Measurements from ENCODE around the gene UBTD2. TPM values are rescaled to one million over a fixed set of nuclear protein-coding genes. Genes with fewer than 3 reads are reported as not detected.
A peak's percentile ranks its signal among the peaks of the same experiment; 100 is the strongest.

UBTD2 gene
- total RNA-seq, 1 experiment from 2014 or later, result 42.6 TPM

DNA sequence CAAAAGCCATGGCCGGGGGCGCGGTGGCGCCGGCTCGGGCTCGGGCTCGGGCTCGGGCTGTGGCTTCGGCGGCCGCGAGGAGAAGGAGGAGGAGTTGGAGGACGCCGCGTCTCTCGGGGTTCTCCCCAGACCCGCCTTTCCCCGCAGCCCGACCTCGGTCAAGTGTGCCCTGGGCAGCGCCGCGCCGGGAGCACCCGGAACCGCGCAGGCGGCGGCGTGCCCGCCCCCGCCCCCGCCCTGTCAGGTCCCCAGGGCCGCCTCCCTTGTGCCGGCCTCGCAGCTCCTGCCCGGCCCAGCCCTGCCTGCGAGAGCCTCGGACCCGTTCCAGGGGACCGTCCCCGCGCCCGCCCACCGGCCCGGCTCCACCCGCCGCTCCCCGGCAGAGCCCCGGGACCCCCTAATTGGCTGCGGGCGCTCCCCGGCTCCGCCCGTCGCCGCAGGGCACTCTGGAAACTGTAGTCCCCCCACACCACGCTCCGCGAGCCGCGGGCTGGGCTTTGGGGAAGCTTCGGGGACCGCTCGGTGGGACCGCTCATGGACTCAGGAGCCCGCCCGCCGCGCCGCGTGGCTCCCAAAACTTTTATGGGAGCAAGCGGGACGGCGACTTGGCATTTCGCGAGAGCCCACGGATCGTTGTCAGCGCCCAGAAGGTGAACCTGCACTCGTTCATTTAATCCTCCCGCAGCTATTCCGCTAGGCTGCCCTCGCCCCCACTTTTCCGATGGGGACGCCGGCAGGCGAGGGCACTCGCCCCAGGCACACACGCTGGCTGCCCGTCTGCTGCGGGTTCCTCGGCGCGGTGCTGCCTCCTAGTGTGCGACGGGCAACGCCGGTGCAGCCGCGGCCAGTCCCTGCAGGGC lies 95.3 kb downstream of the UBTD2 start, which contains the start of gene STK10:
Gene STK10 (minus strand): TSS at position 192 of the 860 bp plus-strand sequence. CDS start 182 bp downstream, at position 10.
- Mint-ChIP-seq H3K4me1 (peaks cover 25 to 28% of the 10 kb centered on the region in 2 experiments), H3K27me3 (ENCODE audit: low read depth) (peaks cover 16% of the 10 kb centered on the region), H3K27ac (peak within 1 kb of the TSS in 1 of 3 experiments; percentile 18; a peak in 1 of 7 replicates), H3K36me3 (ENCODE audit: insufficient read depth in 1 of 3, low read depth in 3 of 3) (peaks cover 0 to 3% (median 0%) of the 10 kb centered on the region in 3 experiments; a peak in 2 of 7 replicates), H3K9me3 (no peaks in the 10 kb centered on the region), H3K4me3 (peak within 1 kb of the TSS; percentile 89 to 92)
- no peak within 1 kb of the TSS for H2BK120ac ChIP-seq (ENCODE audit: low read depth, low read length, poor library complexity, severe bottlenecking)
- H3K23ac ChIP-seq (ENCODE audit: insufficient read length, low read depth, low read length), result no peak within 1 kb of the TSS
- H4K5ac ChIP-seq (ENCODE audit: insufficient read length, low read depth, low read length), result no peak within 1 kb of the TSS
- H3K56ac ChIP-seq (ENCODE audit: insufficient read length, low read depth, low read length), result no peak within 1 kb of the TSS
- H3T11ph ChIP-seq (ENCODE audit: low read length), result no peak within 1 kb of the TSS
- DNase-seq, result peak; percentile 91
- peaks cover 18% of the 10 kb centered on the region for H3K23me2 ChIP-seq (ENCODE audit: insufficient read length, low read depth, low read length, poor library complexity, severe bottlenecking)
- no peak within 1 kb of the TSS for H2AK5ac ChIP-seq (ENCODE audit: insufficient read length, low read length)
- H4K20me1 ChIP-seq (ENCODE audit: control insufficient read depth, insufficient read depth, insufficient read length), result no peaks in the 10 kb centered on the region
- no peak within 1 kb of the TSS for H3K14ac ChIP-seq (ENCODE audit: insufficient read depth, low read length)
- no peak within 1 kb of the TSS for H4K91ac ChIP-seq (ENCODE audit: insufficient read length, low read depth, low read length)
- no CpG with 5 or more reads among the region's 102 CpGs for WGBS (ENCODE audit: extremely low coverage, insufficient read length, low lambda C conversion rate)
- H3K9me3 ChIP-seq (ENCODE audit: control insufficient read depth, low read depth, low read length), result no peaks in the 10 kb centered on the region
- no peak within 1 kb of the TSS for H3K4ac ChIP-seq (ENCODE audit: low read depth, low read length)
- no peak within 1 kb of the TSS for H4K8ac ChIP-seq (replicated peaks; ENCODE audit: insufficient read length, low read depth, low read length)
- H3K27me3 ChIP-seq (ENCODE audit: insufficient read depth, low read length), result no peaks in the 10 kb centered on the region; the same call in 1 of the 2 replicates
- H3K79me2 ChIP-seq (ENCODE audit: insufficient read depth, low read length), result peaks cover 2% of the 10 kb centered on the region; the same call in 1 of the 2 replicates
- peak within 1 kb of the TSS; percentile 42 for H3K9ac ChIP-seq (ENCODE audit: extremely low read depth, insufficient read length, low read length)
- no peak within 1 kb of the TSS for H2BK5ac ChIP-seq (ENCODE audit: insufficient read length, low read length)
- TF ChIP-seq, protein P1, sequence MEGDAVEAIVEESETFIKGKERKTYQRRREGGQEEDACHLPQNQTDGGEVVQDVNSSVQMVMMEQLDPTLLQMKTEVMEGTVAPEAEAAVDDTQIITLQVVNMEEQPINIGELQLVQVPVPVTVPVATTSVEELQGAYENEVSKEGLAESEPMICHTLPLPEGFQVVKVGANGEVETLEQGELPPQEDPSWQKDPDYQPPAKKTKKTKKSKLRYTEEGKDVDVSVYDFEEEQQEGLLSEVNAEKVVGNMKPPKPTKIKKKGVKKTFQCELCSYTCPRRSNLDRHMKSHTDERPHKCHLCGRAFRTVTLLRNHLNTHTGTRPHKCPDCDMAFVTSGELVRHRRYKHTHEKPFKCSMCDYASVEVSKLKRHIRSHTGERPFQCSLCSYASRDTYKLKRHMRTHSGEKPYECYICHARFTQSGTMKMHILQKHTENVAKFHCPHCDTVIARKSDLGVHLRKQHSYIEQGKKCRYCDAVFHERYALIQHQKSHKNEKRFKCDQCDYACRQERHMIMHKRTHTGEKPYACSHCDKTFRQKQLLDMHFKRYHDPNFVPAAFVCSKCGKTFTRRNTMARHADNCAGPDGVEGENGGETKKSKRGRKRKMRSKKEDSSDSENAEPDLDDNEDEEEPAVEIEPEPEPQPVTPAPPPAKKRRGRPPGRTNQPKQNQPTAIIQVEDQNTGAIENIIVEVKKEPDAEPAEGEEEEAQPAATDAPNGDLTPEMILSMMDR (conservative IDR thresholded peaks at IDR 0.05), result peak; percentile 87
- H3K4me2 ChIP-seq (ENCODE audit: insufficient read depth, insufficient read length, low read length), result peak within 1 kb of the TSS; percentile 83
- H3K27ac ChIP-seq (ENCODE audit: insufficient read length, low read depth, low read length), result no peak within 1 kb of the TSS
- H2BK20ac ChIP-seq (ENCODE audit: low read depth, low read length, poor library complexity, severe bottlenecking), result no peak within 1 kb of the TSS
- no peak within 1 kb of the TSS for H2BK12ac ChIP-seq (ENCODE audit: insufficient read length, low read depth, low read length)
- H2BK15ac ChIP-seq (ENCODE audit: low read depth, low read length), result no peak within 1 kb of the TSS
- H3K18ac ChIP-seq (ENCODE audit: insufficient read length, low read depth, low read length), result no peak within 1 kb of the TSS
- no peaks in the 10 kb centered on the region for H3K79me1 ChIP-seq (ENCODE audit: insufficient read depth, low read depth, low read length, poor library complexity, severe bottlenecking)
- H3K4me1 ChIP-seq (ENCODE audit: insufficient read depth, low read length), result peaks cover 4% of the 10 kb centered on the region; the same call in 1 of the 2 replicates
- H2AFZ ChIP-seq (ENCODE audit: low read length), result peak within 1 kb of the TSS; percentile 19
